H9 (cell line): Measurements from ENCODE around the gene ITSN2. TPM values are rescaled to one million over a fixed set of nuclear protein-coding genes. Genes with fewer than 3 reads are reported as not detected.

Experiments
- DNase-seq: peaks from one replicate; pipeline ENCODE4 v3.0.0-alpha.2; 2017
- H2AFZ ChIP-seq: one replicate; pipeline ENCODE4 v1.6.1; 2013; ENCODE audit warnings: mild to moderate bottlenecking, low read length, control low read depth, moderate library complexity
- H2AK5ac ChIP-seq: 2 replicates; pipeline ENCODE4 v1.6.1; 2013; ENCODE audit warnings: low read length, control low read depth, mixed read lengths; ENCODE audit not compliant: insufficient read length
- H2BK120ac ChIP-seq: one replicate; pipeline ENCODE4 v1.6.1; 2013; ENCODE audit warnings: low read depth, mild to moderate bottlenecking, low read length, control low read depth, inconsistent platforms; ENCODE audit not compliant: poor library complexity, severe bottlenecking
- H2BK12ac ChIP-seq: 2 replicates; pipeline ENCODE4 v1.6.1; 2013; ENCODE audit warnings: low read length, control low read depth, mixed read lengths, low read depth; ENCODE audit not compliant: insufficient read length
- H2BK15ac ChIP-seq: 2 replicates; pipeline ENCODE4 v1.6.1; 2013; ENCODE audit warnings: low read depth, low read length, control low read depth
- H2BK20ac ChIP-seq: one replicate; pipeline ENCODE4 v1.6.1; 2013; ENCODE audit warnings: low read depth, mild to moderate bottlenecking, low read length, control low read depth, inconsistent platforms; ENCODE audit not compliant: poor library complexity, severe bottlenecking
- H2BK5ac ChIP-seq: 2 replicates; pipeline ENCODE4 v1.6.1; 2013; ENCODE audit warnings: low read length, control low read depth, mixed read lengths; ENCODE audit not compliant: insufficient read length
- H3K14ac ChIP-seq: 2 replicates; pipeline ENCODE4 v1.6.1; 2013; ENCODE audit warnings: low read length, control low read depth; ENCODE audit not compliant: insufficient read depth
- H3K18ac ChIP-seq: 2 replicates; pipeline ENCODE4 v1.6.1; 2013; ENCODE audit warnings: low read depth, mild to moderate bottlenecking, mixed read lengths, low read length, control low read depth; ENCODE audit not compliant: insufficient read length
- H3K23ac ChIP-seq: 2 replicates; pipeline ENCODE4 v1.6.1; 2013; ENCODE audit warnings: low read length, control low read depth, mixed read lengths, low read depth; ENCODE audit not compliant: insufficient read length
- H3K23me2 ChIP-seq: 2 replicates; pipeline ENCODE4 v1.6.1; 2013; ENCODE audit warnings: low read depth, mild to moderate bottlenecking, mixed read lengths, low read length, control low read depth; ENCODE audit not compliant: insufficient read length, poor library complexity, severe bottlenecking
- H3K27ac ChIP-seq: 2 replicates; pipeline ENCODE4 v1.5.1; 2013; ENCODE audit warnings: low read length, control low read depth, mixed read lengths, low read depth; ENCODE audit not compliant: insufficient read length
- H3K27me3 ChIP-seq: 2 replicates; pipeline ENCODE4 v1.6.1; 2013; ENCODE audit warnings: low read length, control low read depth, inconsistent platforms; ENCODE audit not compliant: insufficient read depth
- H3K4ac ChIP-seq: 2 replicates; pipeline ENCODE4 v1.6.1; 2013; ENCODE audit warnings: low read depth, mild to moderate bottlenecking, control low read depth, inconsistent platforms, low read length, moderate library complexity
- H3K4me1 ChIP-seq: 2 replicates; pipeline ENCODE4 v1.6.1; 2013; ENCODE audit warnings: low read length, control low read depth, inconsistent platforms; ENCODE audit not compliant: insufficient read depth
- H3K4me2 ChIP-seq: 2 replicates; pipeline ENCODE4 v1.6.1; 2013; ENCODE audit warnings: low read length, control low read depth, mixed read lengths; ENCODE audit not compliant: insufficient read length, insufficient read depth
- H3K56ac ChIP-seq: 2 replicates; pipeline ENCODE4 v1.6.1; 2013; ENCODE audit warnings: low read depth, mild to moderate bottlenecking, mixed read lengths, low read length, control low read depth; ENCODE audit not compliant: insufficient read length
- H3K79me1 ChIP-seq: 2 replicates; pipeline ENCODE4 v1.6.1; 2013; ENCODE audit warnings: low read depth, mild to moderate bottlenecking, moderate library complexity, low read length, control low read depth, inconsistent platforms; ENCODE audit not compliant: insufficient read depth, poor library complexity, severe bottlenecking
- H3K79me2 ChIP-seq: 2 replicates; pipeline ENCODE4 v1.6.1; 2013; ENCODE audit warnings: low read length, control low read depth, inconsistent platforms; ENCODE audit not compliant: insufficient read depth
- H3K9ac ChIP-seq: 2 replicates; pipeline ENCODE4 v1.6.1; 2013; ENCODE audit warnings: low read length, control low read depth, mixed read lengths; ENCODE audit not compliant: insufficient read length; ENCODE audit errors: extremely low read depth
- H3K9me3 ChIP-seq: one replicate; pipeline ENCODE4 v1.6.1; 2013; ENCODE audit warnings: low read depth, low read length, inconsistent platforms; ENCODE audit not compliant: control insufficient read depth
- H3T11ph ChIP-seq: one replicate; pipeline ENCODE4 v1.6.1; 2013; ENCODE audit warnings: mild to moderate bottlenecking, low read length, control low read depth, inconsistent platforms
- H4K20me1 ChIP-seq: one replicate; pipeline ENCODE4 v1.6.1; 2013; ENCODE audit not compliant: control insufficient read depth, insufficient read length, insufficient read depth
- H4K5ac ChIP-seq: 2 replicates; pipeline ENCODE4 v1.6.1; 2013; ENCODE audit warnings: low read depth, mild to moderate bottlenecking, mixed read lengths, low read length, control low read depth; ENCODE audit not compliant: insufficient read length
- H4K8ac ChIP-seq: replicated peaks from 2 replicates; pipeline ENCODE4 v1.6.1; 2013; ENCODE audit warnings: low read length, control low read depth, mixed read lengths, low read depth; ENCODE audit not compliant: insufficient read length
- H4K91ac ChIP-seq: 2 replicates; pipeline ENCODE4 v1.6.1; 2013; ENCODE audit warnings: low read depth, mild to moderate bottlenecking, moderate library complexity, mixed read lengths, low read length, control low read depth; ENCODE audit not compliant: insufficient read length
- H3K27ac Mint-ChIP-seq, 3 experiments: 2 replicates in 2 of 3; 3 replicates in 1 of 3; pipeline ENCODE4 v1.8.0; 2020 to 2021; ENCODE audit warnings: mixed read lengths in 3 of 3, mild to moderate bottlenecking in 1 of 3, moderate library complexity in 1 of 3
- H3K27me3 Mint-ChIP-seq: 2 replicates; pipeline ENCODE4 v1.8.0; 2021; ENCODE audit warnings: low read depth, mild to moderate bottlenecking, moderate library complexity, mixed read lengths
- H3K36me3 Mint-ChIP-seq, 3 experiments: 2 replicates in 2 of 3; 3 replicates in 1 of 3; pipeline ENCODE4 v1.8.0; 2020 to 2021; ENCODE audit warnings: low read depth in 3 of 3, mixed read lengths in 3 of 3; ENCODE audit not compliant: insufficient read depth in 1 of 3
- H3K4me1 Mint-ChIP-seq, 2 experiments: 2 replicates each; pipeline ENCODE4 v1.8.0; 2020; ENCODE audit warnings: mixed read lengths in 2 of 2
- H3K4me3 Mint-ChIP-seq, 2 experiments: 2 replicates in 1 of 2; 3 replicates in 1 of 2; pipeline ENCODE4 v1.8.0; 2020 to 2021; ENCODE audit warnings: mild to moderate bottlenecking in 2 of 2, mixed read lengths in 2 of 2, moderate library complexity in 1 of 2
- H3K9me3 Mint-ChIP-seq, 2 experiments: 2 replicates in 1 of 2; 3 replicates in 1 of 2; pipeline ENCODE4 v1.8.0; 2020; ENCODE audit warnings: mild to moderate bottlenecking in 2 of 2, mixed read lengths in 2 of 2, moderate library complexity in 1 of 2
- WGBS: extraction: QIAGEN DNeasy Blood & Tissue Kit; methylation state at CpG from one replicate; pipeline ENCODE4 v1.1.7; 2013; ENCODE audit warnings: missing lambda C conversion rate, low lambda C conversion rate, mixed read lengths; ENCODE audit not compliant: insufficient read length; ENCODE audit errors: extremely low coverage; 5-methylcytosine and 5-hydroxymethylcytosine counted together
- total RNA-seq: library from RNA; stranded (reverse); gene quantifications from 2 replicates; pipeline ENCODE4 v1.2.1, GENCODE V29; 2021
- TF ChIP-seq, protein P1 (sequence below): fragments of 200-600 bp; sonication (generic); conservative IDR thresholded peaks from 3 replicates; pipeline ENCODE4 v1.8.0; 2021; ENCODE audit warnings: antibody characterized with exemption, mild to moderate bottlenecking

The ITSN2 gene
- total RNA-seq, 1 experiment from 2014 or later: 17.0 TPM

- H3K36me3 Mint-ChIP-seq: peaks cover 0 to 3% (median 0%) of the 10 kb centered on the region in 3 experiments; a peak in 1 of 7 replicates
- Histone ChIP-seq H3K27ac (no peak overlapping the region), H2BK120ac (no peak overlapping the region), H3K14ac (no peak overlapping the region), H3T11ph (no peak overlapping the region), H2BK5ac (no peak overlapping the region), H4K20me1 (no peaks in the 10 kb centered on the region), H3K9ac (no peak overlapping the region), H3K79me2 (no peaks in the 10 kb centered on the region; the same call in 1 of the 2 replicates), H3K18ac (no peak overlapping the region), H2BK12ac (no peak overlapping the region), H3K4me1 (no peaks in the 10 kb centered on the region; the same call in 1 of the 2 replicates), H4K91ac (no peak overlapping the region), H4K8ac (no peak overlapping the region), H2AFZ (no peak overlapping the region), H4K5ac (no peak overlapping the region), H3K4me2 (no peak overlapping the region), H2BK15ac (no peak overlapping the region), H3K4ac (no peak overlapping the region), H2BK20ac (no peak overlapping the region), H3K79me1 (peaks cover 3% of the 10 kb centered on the region), H3K23me2 (no peaks in the 10 kb centered on the region), H3K23ac (no peak overlapping the region), H3K9me3 (no peaks in the 10 kb centered on the region), H3K56ac (no peak overlapping the region), H2AK5ac (no peak overlapping the region), H3K27me3 (no peaks in the 10 kb centered on the region)
- peaks cover 7 to 12% of the 10 kb centered on the region in 2 experiments for H3K4me1 Mint-ChIP-seq
- no peak overlapping the region for H3K4me3 Mint-ChIP-seq
- H3K9me3 Mint-ChIP-seq: no peaks in the 10 kb centered on the region; a peak in 1 of 5 replicates
- WGBS: no CpG with 5 or more reads among the region's 3 CpGs
- peaks cover 4% of the 10 kb centered on the region for H3K27me3 Mint-ChIP-seq
- H3K27ac Mint-ChIP-seq: no peak overlapping the region
- TF ChIP-seq, protein P1, sequence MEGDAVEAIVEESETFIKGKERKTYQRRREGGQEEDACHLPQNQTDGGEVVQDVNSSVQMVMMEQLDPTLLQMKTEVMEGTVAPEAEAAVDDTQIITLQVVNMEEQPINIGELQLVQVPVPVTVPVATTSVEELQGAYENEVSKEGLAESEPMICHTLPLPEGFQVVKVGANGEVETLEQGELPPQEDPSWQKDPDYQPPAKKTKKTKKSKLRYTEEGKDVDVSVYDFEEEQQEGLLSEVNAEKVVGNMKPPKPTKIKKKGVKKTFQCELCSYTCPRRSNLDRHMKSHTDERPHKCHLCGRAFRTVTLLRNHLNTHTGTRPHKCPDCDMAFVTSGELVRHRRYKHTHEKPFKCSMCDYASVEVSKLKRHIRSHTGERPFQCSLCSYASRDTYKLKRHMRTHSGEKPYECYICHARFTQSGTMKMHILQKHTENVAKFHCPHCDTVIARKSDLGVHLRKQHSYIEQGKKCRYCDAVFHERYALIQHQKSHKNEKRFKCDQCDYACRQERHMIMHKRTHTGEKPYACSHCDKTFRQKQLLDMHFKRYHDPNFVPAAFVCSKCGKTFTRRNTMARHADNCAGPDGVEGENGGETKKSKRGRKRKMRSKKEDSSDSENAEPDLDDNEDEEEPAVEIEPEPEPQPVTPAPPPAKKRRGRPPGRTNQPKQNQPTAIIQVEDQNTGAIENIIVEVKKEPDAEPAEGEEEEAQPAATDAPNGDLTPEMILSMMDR: no peak
- no peak for DNase-seq
These were observed 5.9 kb downstream of the ITSN2 start for GRCh38 chr2:24354395-24354794.
